Aorta (tissue), 5 donors: Measurements from ENCODE around the gene SERTAD3. TPM values are rescaled to one million over a fixed set of nuclear protein-coding genes. Genes with fewer than 3 reads are reported as not detected.

ENCODE experiments used
- ATAC-seq: fragments of 200-7000 bp; cut with Tn5 transposase; one replicate; pipeline ENCODE4 v1.9.1; 2022; ENCODE audit warnings: moderate library complexity; ENCODE audit not compliant: low FRiP score
- DNase-seq, 2 donors: peaks; one replicate each; pipeline ENCODE4 v3.0.0-alpha.2; 2020
- H3K27ac ChIP-seq, 2 donors: one replicate each; pipeline ENCODE4 v1.5.1; 2013; ENCODE audit warnings: low read length in 2 of 2, mild to moderate bottlenecking in 2 of 2, moderate library complexity in 2 of 2, control low read depth in 1 of 2, inconsistent platforms in 1 of 2, low read depth in 1 of 2
- H3K27me3 ChIP-seq, 2 donors: one replicate each; pipeline ENCODE4 v1.6.1; 2013; ENCODE audit warnings: control low read depth in 1 of 2, low read length in 1 of 2, mild to moderate bottlenecking in 1 of 2, moderate library complexity in 1 of 2; ENCODE audit not compliant: insufficient read depth in 2 of 2, control insufficient read depth in 1 of 2
- H3K36me3 ChIP-seq, 2 donors: one replicate each; pipeline ENCODE4 v1.6.1; 2013; ENCODE audit warnings: control low read depth in 1 of 2, low read length in 1 of 2, mild to moderate bottlenecking in 1 of 2; ENCODE audit not compliant: insufficient read depth in 2 of 2, control insufficient read depth in 1 of 2
- H3K4me1 ChIP-seq, 2 donors: one replicate each; pipeline ENCODE4 v1.6.1; 2013; ENCODE audit warnings: low read length in 2 of 2, control low read depth in 1 of 2, mild to moderate bottlenecking in 1 of 2, moderate library complexity in 1 of 2; ENCODE audit not compliant: insufficient read depth in 2 of 2, control insufficient read depth in 1 of 2
- H3K4me3 ChIP-seq, 2 donors: one replicate each; pipeline ENCODE4 v1.5.1; 2013; ENCODE audit warnings: low read length in 2 of 2, control low read depth in 1 of 2, mild to moderate bottlenecking in 1 of 2
- H3K9me3 ChIP-seq: one replicate; pipeline ENCODE4 v1.6.1; 2013; ENCODE audit warnings: mild to moderate bottlenecking, low read length; ENCODE audit not compliant: control insufficient read depth
- WGBS, 2 donors: extraction: QIAGEN DNeasy Blood & Tissue Kit; methylation state at CpG; one replicate each; pipeline ENCODE4 v1.1.7; 2013; 5-methylcytosine and 5-hydroxymethylcytosine counted together
- intact Hi-C, 2 donors: fragments of 100-400 bp; cut with DNase I; formaldehyde crosslinking; loops; one replicate each; pipeline versions ENCODE4 v1.14.2 to v1.15.0; 2022
- polyA plus RNA-seq, 2 donors: library from polyadenylated mRNA; stranded (reverse); fragments of 200-250 nt; gene quantifications; one replicate each; pipeline ENCODE4 v1.2.3, GENCODE V29; 2013
- total RNA-seq, 2 donors: library from RNA; stranded (reverse); fragmentation: NEBNext Ultra II Directional; extraction: Animal tissue kit (Norgen Biotek cat#: 25700); gene quantifications; one replicate each; pipeline ENCODE4 v1.2.1, GENCODE V29; 2021
- donor health status: healthy with polysubstance abuse.
- donor health status: Bipolar disorder and iron deficiency.
- donor health status: DM: no; HTN: no; CAD: no.
- donor health status: DM: no; HTN: no; CAD: no.
- donor health status: DM: yes; HTN: yes; CAD: no.

The SERTAD3 gene
- total and polyA plus RNA-seq, 4 donors: 25.0 to 46.3 (median 31.7) TPM

DNA sequence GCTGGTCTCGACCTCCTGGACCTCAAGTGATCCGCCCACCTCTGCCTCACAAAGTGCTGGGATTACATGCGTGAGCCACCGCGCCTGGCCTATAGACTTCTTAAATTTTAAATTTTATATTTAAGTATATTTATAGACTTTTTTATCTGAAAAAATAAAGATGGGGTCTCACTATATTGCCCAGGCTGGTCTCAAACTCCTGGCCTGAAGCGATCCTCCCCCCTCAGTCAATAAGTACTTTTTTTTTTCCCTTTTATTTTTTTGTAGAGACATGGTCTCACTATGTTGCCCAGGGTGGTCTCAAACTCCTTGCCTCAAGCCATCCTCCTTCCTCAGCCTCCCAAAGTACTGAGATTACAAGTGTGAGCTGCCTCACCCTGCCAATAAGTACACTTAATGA is 20.2 kb downstream of the SERTAD3 start:
- DNase-seq (no peak), ATAC-seq (no peak)
- no peaks in the 10 kb centered on the region for H3K4me1 ChIP-seq
- H3K27me3 ChIP-seq: no peaks in the 10 kb centered on the region
- intact Hi-C loops: loop anchor here (5.0 to 10.0 kb wide), 2 partner anchors 77 to 119 kb away; partner anchors contain the start of genes C19orf47 (in 1 of the 2) and PLD3 (in 1 of the 2)
- WGBS, 2 donors: 89 to 92% methylated on average over 6 of the region's 6 CpGs
- no peak overlapping the region for H3K4me3 ChIP-seq
- H3K36me3 ChIP-seq: peaks cover 0 to 4% of the 10 kb centered on the region in 2 donors
- H3K27ac ChIP-seq: no peak overlapping the region
- H3K9me3 ChIP-seq: no peaks in the 10 kb centered on the region

DNA sequence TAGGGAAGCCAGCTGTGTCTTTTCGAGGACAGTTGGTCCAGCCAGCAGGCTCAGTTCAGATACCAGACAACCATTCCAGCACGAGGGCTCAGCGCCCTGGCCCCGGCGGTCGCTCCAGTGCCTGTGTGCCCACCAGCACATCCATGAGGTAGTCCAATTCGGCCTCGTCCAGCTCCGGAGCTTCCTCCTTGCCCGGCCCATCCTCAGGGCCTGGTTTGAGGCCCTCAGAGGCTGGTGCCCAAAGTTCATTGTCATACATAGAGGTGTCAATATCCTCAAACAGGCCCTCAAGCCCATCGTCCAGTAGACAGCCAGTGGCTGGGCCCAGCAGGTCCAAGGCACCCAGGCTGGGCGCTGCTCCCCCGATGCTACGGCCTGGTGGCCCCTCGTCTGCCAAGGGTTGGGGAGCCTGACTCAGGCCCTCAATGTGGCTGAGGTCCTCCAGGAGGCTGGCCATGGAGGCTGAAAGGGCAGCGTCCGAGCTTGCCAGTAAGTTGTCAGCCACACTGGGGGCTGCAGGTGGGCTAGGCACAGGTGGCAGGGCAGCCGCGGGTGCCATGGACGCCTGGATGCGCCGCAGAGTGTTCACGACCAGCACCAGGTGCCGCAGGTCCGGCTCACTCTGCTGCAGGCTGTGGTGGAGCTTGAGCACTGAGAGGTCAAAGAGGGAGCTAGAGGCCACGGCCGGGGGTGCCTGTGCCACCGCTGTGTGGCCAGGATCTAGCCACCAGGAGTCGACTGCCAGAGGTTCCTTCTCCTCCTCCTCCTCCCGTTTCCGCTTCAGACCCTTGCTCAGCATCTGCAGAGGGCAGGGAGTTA is 21.2 kb downstream of the SERTAD3 start:
- peaks cover 0 to 4% of the 10 kb centered on the region in 2 donors for H3K36me3 ChIP-seq
- no peak for ATAC-seq
- no peak overlapping the region for H3K4me3 ChIP-seq
- H3K4me1 ChIP-seq: no peaks in the 10 kb centered on the region
- H3K27me3 ChIP-seq: no peaks in the 10 kb centered on the region
- intact Hi-C loops: loop anchor here (5.0 to 10.0 kb wide), 2 partner anchors 76 to 118 kb away; partner anchors contain the start of genes C19orf47 (in 1 of the 2) and PLD3 (in 1 of the 2)
- no peak for DNase-seq
- H3K9me3 ChIP-seq: no peaks in the 10 kb centered on the region
- no peak overlapping the region for H3K27ac ChIP-seq
- WGBS, 2 donors: 85 to 88% methylated on average over 31 of the region's 31 CpGs

DNA sequence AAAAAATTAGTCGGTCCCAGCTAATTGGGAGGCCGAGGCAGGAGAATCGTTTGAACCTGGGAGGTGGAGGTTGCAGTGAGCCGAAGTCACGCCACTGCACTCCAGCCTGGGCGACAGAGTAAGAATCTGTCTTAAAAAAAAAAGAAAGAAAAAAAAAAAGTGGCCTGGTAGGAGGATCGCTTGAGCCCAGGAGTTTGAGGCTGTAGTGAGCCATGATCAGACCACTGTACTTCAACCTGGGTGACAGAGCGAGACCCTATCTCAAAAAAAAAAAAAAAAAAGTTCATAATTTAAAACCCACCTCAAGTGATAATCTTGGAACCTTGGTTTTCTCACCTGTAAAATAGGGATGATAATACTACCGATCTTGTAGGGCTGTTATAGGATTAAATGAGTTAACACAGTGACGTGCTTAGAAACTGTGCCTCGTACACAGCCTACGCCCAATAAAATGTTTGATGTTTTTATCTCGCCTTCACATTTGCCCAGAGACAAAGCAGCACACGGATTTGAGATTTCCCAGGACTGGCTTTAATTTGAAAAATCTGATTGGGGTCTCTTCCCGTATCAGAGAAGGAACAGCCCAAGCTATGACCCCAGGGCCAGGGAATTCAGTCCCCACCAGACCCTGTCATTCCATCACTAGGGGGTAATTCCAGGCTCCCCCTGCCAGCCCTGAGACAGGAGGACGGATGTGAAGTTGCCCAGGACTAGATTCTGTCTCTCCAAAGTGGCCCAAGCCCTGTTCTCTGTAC is 22.0 kb downstream of the SERTAD3 start:
- Histone ChIP-seq H3K9me3 (no peaks in the 10 kb centered on the region), H3K27ac (no peak overlapping the region), H3K27me3 (no peaks in the 10 kb centered on the region), H3K36me3 (peaks cover 0 to 4% of the 10 kb centered on the region in 2 donors), H3K4me3 (no peak overlapping the region), H3K4me1 (no peaks in the 10 kb centered on the region)
- WGBS, 2 donors: 67% methylated on average over 16 of the region's 16 CpGs
- intact Hi-C loops: loop anchor here (1.0 to 10.0 kb wide), 3 partner anchors 21 to 117 kb away; partner anchors contain the start of genes C19orf47 (in 1 of the 2) and PLD3 (in 1 of the 2)
- no peak for ATAC-seq
- DNase-seq: no peak

DNA sequence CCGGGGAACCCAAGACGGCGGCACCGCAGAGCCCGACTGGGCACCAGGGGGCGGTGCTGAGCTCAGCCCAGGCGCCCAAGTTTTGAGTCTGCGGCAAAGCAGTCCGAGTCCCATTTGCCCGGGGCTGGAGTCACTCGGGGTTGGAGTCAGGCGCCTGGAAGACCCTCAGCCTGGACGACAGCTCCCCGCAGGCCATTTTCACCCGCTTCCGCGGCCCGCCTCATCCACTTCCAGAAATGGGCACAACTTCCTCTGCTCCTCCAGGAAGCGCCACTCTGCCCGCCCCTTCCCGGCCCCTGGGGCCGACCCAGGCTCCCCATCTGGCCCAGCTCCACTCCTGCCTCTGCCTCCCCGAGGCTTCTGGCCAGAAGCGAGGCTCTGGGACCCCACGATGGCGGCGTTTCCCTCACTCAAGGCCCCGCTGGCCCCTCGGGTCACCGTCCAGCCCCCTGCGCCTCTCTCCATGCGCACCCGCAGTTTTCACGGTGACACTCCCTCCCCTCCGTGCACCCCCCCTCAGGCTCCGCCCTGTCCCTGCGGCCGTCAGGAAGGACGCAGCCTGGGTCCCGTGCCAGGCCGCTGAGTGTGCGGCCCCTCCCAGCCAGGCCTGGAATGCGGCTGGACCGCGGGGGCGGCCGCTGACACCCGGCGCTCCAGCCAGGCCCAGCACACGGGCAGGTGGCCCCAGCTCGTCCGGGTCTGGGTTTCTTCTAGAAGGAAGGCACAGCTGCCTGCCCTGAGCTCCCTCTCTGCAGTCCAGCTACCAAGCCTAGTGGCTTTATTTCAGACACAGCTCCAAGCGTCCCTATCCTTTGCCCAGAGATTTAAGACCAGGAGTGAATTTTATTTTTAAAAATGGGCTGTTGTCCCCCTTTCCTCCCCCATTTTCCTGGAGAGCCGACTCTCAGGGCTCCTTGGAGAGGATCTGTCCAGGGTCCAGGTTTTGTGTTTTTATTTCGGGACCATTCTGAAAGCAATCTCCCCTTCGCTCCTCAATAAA is 23.1 kb downstream of the SERTAD3 start:
- WGBS, 2 donors: 1 to 2% methylated on average over 54 to 56 of the region's 56 CpGs
- intact Hi-C loops: loop anchor here (1.0 to 10.0 kb wide), 3 partner anchors 22 to 116 kb away; partner anchors contain the start of genes C19orf47 (in 1 of the 2) and PLD3 (in 1 of the 2)
- peaks cover 0 to 4% of the 10 kb centered on the region in 2 donors for H3K36me3 ChIP-seq
- H3K9me3 ChIP-seq: no peaks in the 10 kb centered on the region
- ATAC-seq (peak; percentile 92), DNase-seq (peak; percentile 96 to 98)
- H3K27me3 ChIP-seq: no peaks in the 10 kb centered on the region
- no peaks in the 10 kb centered on the region for H3K4me1 ChIP-seq
- H3K4me3 ChIP-seq: peak overlapping the region; percentile 22 to 23
- peak overlapping the region; percentile 93 to 96 for H3K27ac ChIP-seq

DNA sequence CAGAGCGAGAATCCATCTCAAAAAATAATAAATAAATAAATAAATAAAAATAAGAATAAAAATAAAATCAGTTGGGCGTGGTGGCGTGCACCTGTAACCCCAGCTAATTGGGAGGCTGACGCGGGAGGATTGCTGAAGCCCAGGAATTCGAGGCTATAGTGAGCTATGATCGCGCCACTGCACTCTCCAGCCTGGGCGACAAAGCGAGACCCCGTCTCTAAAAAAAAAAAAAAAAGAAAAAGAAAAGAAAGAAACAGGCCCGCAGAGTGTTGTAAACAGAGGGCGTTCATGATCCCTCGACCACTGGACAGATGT is 23.7 kb downstream of the SERTAD3 start:
- peak overlapping the region in 1 of 2 donors; percentile 93 for H3K27ac ChIP-seq
- 54 to 58% methylated on average over 14 of the region's 14 CpGs for WGBS, 2 donors
- peaks cover 0 to 4% of the 10 kb centered on the region in 2 donors for H3K36me3 ChIP-seq
- no peak for ATAC-seq
- no peaks in the 10 kb centered on the region for H3K4me1 ChIP-seq
- H3K27me3 ChIP-seq: no peaks in the 10 kb centered on the region
- no peak for DNase-seq
- intact Hi-C loops: loop anchor here (5.0 to 10.0 kb wide), 2 partner anchors 73 to 116 kb away; partner anchors contain the start of genes C19orf47 (in 1 of the 2) and PLD3 (in 1 of the 2)
- H3K4me3 ChIP-seq: peak overlapping the region; percentile 22 to 23
- no peaks in the 10 kb centered on the region for H3K9me3 ChIP-seq

DNA sequence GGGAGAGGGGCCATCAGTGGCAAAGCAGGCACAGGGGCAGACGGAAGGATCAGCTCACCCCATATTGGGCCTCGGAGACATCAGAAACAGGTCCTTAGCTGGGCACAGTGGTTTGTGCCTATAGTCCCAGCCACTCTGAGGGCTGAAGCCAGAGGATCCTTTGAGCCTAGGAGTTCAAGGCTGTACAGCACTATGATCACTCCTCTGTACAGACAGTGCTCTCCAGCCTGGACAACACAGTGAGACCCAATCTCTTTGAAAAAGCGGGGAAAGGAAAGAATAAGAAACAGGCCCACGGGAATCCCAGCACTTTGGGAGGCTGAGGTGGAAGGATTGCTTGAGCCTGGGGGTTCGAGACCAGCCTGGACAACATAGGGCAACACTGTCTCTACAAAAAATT is 24.4 kb downstream of the SERTAD3 start:
- H3K4me1 ChIP-seq: no peaks in the 10 kb centered on the region
- H3K27me3 ChIP-seq: no peaks in the 10 kb centered on the region
- ATAC-seq: no peak
- H3K9me3 ChIP-seq: no peaks in the 10 kb centered on the region
- intact Hi-C loops: loop anchor here (5.0 to 10.0 kb wide), 2 partner anchors 72 to 115 kb away; partner anchors contain the start of genes C19orf47 (in 1 of the 2) and PLD3 (in 1 of the 2)
- peaks cover 0 to 4% of the 10 kb centered on the region in 2 donors for H3K36me3 ChIP-seq
- H3K27ac ChIP-seq: no peak overlapping the region
- no peak overlapping the region for H3K4me3 ChIP-seq
- DNase-seq: no peak
- 88 to 89% methylated on average over 5 of the region's 5 CpGs for WGBS, 2 donors

DNA sequence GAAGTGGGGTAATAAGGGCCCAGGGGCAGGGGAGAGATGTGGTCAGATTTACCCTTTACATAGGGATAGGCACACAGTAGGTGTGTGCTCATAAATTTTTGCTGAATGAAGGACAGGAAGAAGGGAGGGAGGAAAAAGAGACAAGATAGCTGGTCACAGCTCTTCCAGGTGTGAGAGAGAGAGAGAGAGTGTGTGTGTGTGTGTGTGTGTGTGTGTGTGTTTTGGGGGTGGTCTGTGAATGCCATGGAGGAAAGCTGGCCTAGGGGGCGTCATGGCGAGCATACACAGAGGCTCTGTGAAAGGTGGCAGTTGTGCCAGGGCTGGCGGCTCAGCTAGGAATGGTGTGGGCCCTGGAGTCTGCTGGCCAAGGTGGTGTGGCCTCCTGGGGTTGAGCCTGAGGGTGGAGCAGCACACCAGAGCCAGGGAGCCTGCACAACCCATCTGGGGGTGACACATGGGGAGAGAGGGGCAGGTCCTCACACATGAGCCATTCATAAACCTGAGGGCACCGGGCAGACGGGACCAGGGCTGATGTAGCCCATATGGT is 25.0 kb downstream of the SERTAD3 start:
- no peaks in the 10 kb centered on the region for H3K9me3 ChIP-seq
- no peak for DNase-seq
- ATAC-seq: no peak
- H3K4me3 ChIP-seq: no peak overlapping the region
- peaks cover 0 to 4% of the 10 kb centered on the region in 2 donors for H3K36me3 ChIP-seq
- intact Hi-C loops: no loop called here
- 72 to 74% methylated on average over 5 of the region's 5 CpGs for WGBS, 2 donors
- no peaks in the 10 kb centered on the region for H3K4me1 ChIP-seq
- H3K27ac ChIP-seq: no peak overlapping the region
- H3K27me3 ChIP-seq: no peaks in the 10 kb centered on the region
